K562 (cell line): ENCODE results near the gene PRSS12. TPM values are rescaled to one million over a fixed set of nuclear protein-coding genes. Genes with fewer than 3 reads are reported as not detected.

Experiments
- ATF6 ChIP-seq: sonication (generic); formaldehyde crosslinking; IDR thresholded peaks from 2 replicates; pipeline ENCODE4 v1.4.0; 2020; ENCODE audit warnings: mild to moderate bottlenecking, missing genetic modification reagents
- CHD7 ChIP-seq: fragments of 200-600 bp; sonication (generic); IDR thresholded peaks from one replicate; pipeline ENCODE4 v1.6.1; 2012; ENCODE audit warnings: mild to moderate bottlenecking, low read depth, low read length, inconsistent platforms
- E2F1 ChIP-seq: sonication (generic); formaldehyde crosslinking; IDR thresholded peaks from 2 replicates; pipeline ENCODE4 v1.8.1; 2023; ENCODE audit warnings: mild to moderate bottlenecking, missing genetic modification reagents, moderate library complexity
- MEF2A ChIP-seq: IDR thresholded peaks from 2 replicates; pipeline ENCODE4 v1.6.1; 2011; ENCODE audit warnings: low read depth, mild to moderate bottlenecking, low read length, moderate library complexity; ENCODE audit not compliant: control insufficient read depth
- PHB ChIP-seq: fragments of 250-450 bp; sonication (Bioruptor Pico); IDR thresholded peaks from 2 replicates; pipeline ENCODE4 v1.5.0; 2021
- PML ChIP-seq: IDR thresholded peaks from 2 replicates; pipeline ENCODE4 v1.6.1; 2012; ENCODE audit warnings: low read length, inconsistent platforms
- TAF1 ChIP-seq: IDR thresholded peaks from 2 replicates; pipeline ENCODE4 v1.6.1; 2011; ENCODE audit warnings: mild to moderate bottlenecking, low read length, moderate library complexity; ENCODE audit not compliant: insufficient read depth, control insufficient read depth, severe bottlenecking; ENCODE audit errors: extremely low read depth
- ZNF512 ChIP-seq: IDR thresholded peaks from 2 replicates; pipeline ENCODE4 v1.6.1; 2016; ENCODE audit warnings: missing genetic modification characterization, missing compliant biosample characterization
- ZNF699 ChIP-seq: fragments of 250-450 bp; sonication (Bioruptor Pico); IDR thresholded peaks from 2 replicates; pipeline ENCODE4 v1.8.0; 2021; ENCODE audit warnings: mild to moderate bottlenecking, moderate library complexity; ENCODE audit not compliant: insufficient replicate concordance
- polyA plus RNA-seq, 8 experiments: library from polyadenylated mRNA; depleted of rRNA in 4 of 8; stranded (reverse) in 5 of 8; unstranded in 3 of 8; fragments of >200 nt; fragmentation: Nextera tagmentation in 2 of 8; fragmentation: Illumina TruSeq in 1 of 8; extraction: Ambion mirVana in 2 of 8; extraction: Trizol in 1 of 8; gene quantifications; 2 replicates each; pipeline versions ENCODE4 v1.2.1 to v1.2.3, GENCODE V29; 2011 to 2014; ENCODE audit warnings: inconsistent platforms in 1 of 8, missing spikeins in 1 of 8
- total RNA-seq, 7 experiments: library from RNA; depleted of rRNA in 6 of 7; stranded (reverse); fragments of >200 nt in 6 of 7; fragmentation: Illumina TruSeq in 2 of 7; extraction: Trizol in 2 of 7; gene quantifications; 2 replicates each; pipeline versions ENCODE4 v1.2.1 to v1.2.3, GENCODE V29; 2011 to 2021; ENCODE audit warnings: low replicate concordance in 1 of 7

Gene PRSS12
- total and polyA plus RNA-seq, 9 of the 15 experiments (the other 6 are each of a cell fraction or from before 2014, with no cell fraction given) = 0.06 to 0.11 (median 0.09) TPM; not detected in 6

GRCh38 chr4:118280501-118281218 lies 72.1 kb downstream of the PRSS12 start (continued):
- TF ChIP-seq ZNF699 (CRISPR knock-in tag) = no peak
- no peak for TF ChIP-seq MEF2A
- no peak for TF ChIP-seq CHD7
- peak; percentile 46; the same call in 1 of the 2 replicates for TF ChIP-seq PML
- TF ChIP-seq TAF1 = no peak
- no peak for TF ChIP-seq ZNF512 (tag)
- no peak for TF ChIP-seq PHB (CRISPR knock-in tag)
- TF ChIP-seq ATF6 = no peak
- no peak for TF ChIP-seq E2F1 (CRISPR knock-in tag)
